HEK293 (cell line): ENCODE data around the gene GSTM1.

ENCODE experiments used
- CTCF ChIP-seq: fragments of 450-650 bp; formaldehyde crosslinking; IDR thresholded peaks from 2 replicates; pipeline ENCODE4 v1.5.1; 2016; ENCODE audit warnings: missing biosample characterization, missing genetic modification characterization
- IKZF3 ChIP-seq: fragments of 450-650 bp; IDR thresholded peaks from 2 replicates; pipeline ENCODE4 v1.5.0; 2018; ENCODE audit warnings: missing biosample characterization, mild to moderate bottlenecking, missing genetic modification characterization, moderate library complexity
- SETDB1 ChIP-seq: IDR thresholded peaks from one replicate; pipeline ENCODE4 v1.6.1; 2017; ENCODE audit warnings: mild to moderate bottlenecking, low read length, moderate library complexity, mixed read lengths; ENCODE audit not compliant: insufficient read length
- TCF7L2 ChIP-seq: IDR thresholded peaks from 2 replicates; pipeline ENCODE4 v1.6.1; 2011; ENCODE audit warnings: low read depth, mild to moderate bottlenecking, inconsistent platforms, low read length, moderate library complexity, borderline replicate concordance
- ZNF10 ChIP-seq: fragments of 450-650 bp; formaldehyde crosslinking; IDR thresholded peaks from 2 replicates; pipeline ENCODE4 v1.5.1; 2017; ENCODE audit warnings: missing biosample characterization, missing genetic modification characterization
- ZNF37A ChIP-seq: fragments of 450-650 bp; IDR thresholded peaks from 2 replicates; pipeline ENCODE4 v1.5.1; 2018; ENCODE audit warnings: missing biosample characterization, missing genetic modification characterization
- ZNF596 ChIP-seq: fragments of 450-650 bp; IDR thresholded peaks from 2 replicates; pipeline ENCODE4 v1.5.0; 2018; ENCODE audit warnings: missing biosample characterization, mild to moderate bottlenecking, missing genetic modification characterization, moderate library complexity
- ZNF776 ChIP-seq: fragments of 450-650 bp; formaldehyde crosslinking; IDR thresholded peaks from 2 replicates; pipeline ENCODE4 v1.5.0; 2017; ENCODE audit warnings: missing biosample characterization, missing genetic modification characterization, borderline replicate concordance
- TF ChIP-seq, protein P1 (sequence below): fragments of 450-650 bp; formaldehyde crosslinking; IDR thresholded peaks from 2 replicates; pipeline ENCODE4 v1.5.1; 2016; ENCODE audit warnings: missing biosample characterization, missing genetic modification characterization
- TF ChIP-seq, protein P2 (sequence below): fragments of 450-650 bp; formaldehyde crosslinking; IDR thresholded peaks from 2 replicates; pipeline ENCODE4 v1.5.1; 2017; ENCODE audit warnings: missing biosample characterization, missing genetic modification characterization

DNA sequence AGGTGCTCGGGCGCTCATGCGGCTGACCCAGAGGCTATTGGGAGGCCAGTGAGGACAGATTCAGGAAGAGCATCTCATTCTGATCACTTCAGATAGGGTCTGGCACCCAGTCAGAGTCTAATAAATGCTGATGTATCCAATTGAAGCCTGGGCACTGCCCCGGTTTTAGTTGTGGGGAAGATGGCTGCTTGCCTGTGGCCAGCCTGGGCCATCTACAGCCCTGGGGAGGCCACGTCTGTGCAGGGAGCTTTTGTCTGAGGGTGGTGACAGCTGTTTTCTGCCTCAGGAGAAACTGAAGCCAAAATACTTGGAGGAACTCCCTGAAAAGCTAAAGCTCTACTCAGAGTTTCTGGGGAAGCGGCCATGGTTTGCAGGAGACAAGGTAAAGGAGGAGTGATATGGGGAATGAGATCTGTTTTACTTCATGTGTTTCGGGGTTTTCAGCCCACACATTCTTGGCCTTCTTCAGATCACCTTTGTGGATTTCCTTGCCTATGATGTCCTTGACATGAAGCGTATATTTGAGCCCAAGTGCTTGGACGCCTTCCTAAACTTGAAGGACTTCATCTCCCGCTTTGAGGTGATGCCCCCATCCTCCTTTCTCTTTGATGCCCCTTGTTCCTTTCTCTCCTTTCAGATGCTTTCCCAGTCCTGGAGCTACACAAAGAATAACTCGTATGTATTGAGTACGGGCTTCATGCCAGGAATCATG lies 27.2 kb downstream of the GSTM1 start:
- TF ChIP-seq TCF7L2: no peak
- TF ChIP-seq, protein P1, sequence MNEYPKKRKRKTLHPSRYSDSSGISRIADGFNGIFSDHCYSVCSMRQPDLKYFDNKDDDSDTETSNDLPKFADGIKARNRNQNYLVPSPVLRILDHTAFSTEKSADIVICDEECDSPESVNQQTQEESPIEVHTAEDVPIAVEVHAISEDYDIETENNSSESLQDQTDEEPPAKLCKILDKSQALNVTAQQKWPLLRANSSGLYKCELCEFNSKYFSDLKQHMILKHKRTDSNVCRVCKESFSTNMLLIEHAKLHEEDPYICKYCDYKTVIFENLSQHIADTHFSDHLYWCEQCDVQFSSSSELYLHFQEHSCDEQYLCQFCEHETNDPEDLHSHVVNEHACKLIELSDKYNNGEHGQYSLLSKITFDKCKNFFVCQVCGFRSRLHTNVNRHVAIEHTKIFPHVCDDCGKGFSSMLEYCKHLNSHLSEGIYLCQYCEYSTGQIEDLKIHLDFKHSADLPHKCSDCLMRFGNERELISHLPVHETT: no peak
- TF ChIP-seq SETDB1: no peak
- no peak for TF ChIP-seq CTCF (tag by site-specific recombination)
- no peak for TF ChIP-seq ZNF776 (tag by site-specific recombination)
- no peak for TF ChIP-seq ZNF596 (tag by site-specific recombination)
- TF ChIP-seq ZNF37A (tag by site-specific recombination): no peak
- no peak for TF ChIP-seq IKZF3
- TF ChIP-seq, protein P2, sequence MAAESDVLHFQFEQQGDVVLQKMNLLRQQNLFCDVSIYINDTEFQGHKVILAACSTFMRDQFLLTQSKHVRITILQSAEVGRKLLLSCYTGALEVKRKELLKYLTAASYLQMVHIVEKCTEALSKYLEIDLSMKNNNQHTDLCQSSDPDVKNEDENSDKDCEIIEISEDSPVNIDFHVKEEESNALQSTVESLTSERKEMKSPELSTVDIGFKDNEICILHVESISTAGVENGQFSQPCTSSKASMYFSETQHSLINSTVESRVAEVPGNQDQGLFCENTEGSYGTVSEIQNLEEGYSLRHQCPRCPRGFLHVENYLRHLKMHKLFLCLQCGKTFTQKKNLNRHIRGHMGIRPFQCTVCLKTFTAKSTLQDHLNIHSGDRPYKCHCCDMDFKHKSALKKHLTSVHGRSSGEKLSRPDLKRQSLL (tag by site-specific recombination): no peak
- no peak for TF ChIP-seq ZNF10 (tag by site-specific recombination)
